Measurements from ENCODE around the gene MICU2.

The MICU2 gene

GRCh38 chr13:21546372-21546771 is 57.6 kb downstream of the MICU2 start:
- no peak for DNase-seq (ENCODE audit: low read depth in 2 of 2)

- no peak for DNase-seq (ENCODE audit: low read depth in 2 of 2)
Measured at GRCh38 chr13:21544515-21544914, 59.5 kb downstream of the MICU2 start.

GRCh38 chr13:21542563-21542962 is 61.4 kb downstream of the MICU2 start:
- no peak for DNase-seq (ENCODE audit: low read depth in 2 of 2)

GRCh38 chr13:21541980-21542379 is 62.0 kb downstream of the MICU2 start:
- DNase-seq (ENCODE audit: low read depth in 2 of 2), result no peak

GRCh38 chr13:21541271-21541670 is 62.7 kb downstream of the MICU2 start:
- no peak for DNase-seq (ENCODE audit: low read depth in 2 of 2)

GRCh38 chr13:21539687-21540086 is 64.3 kb downstream of the MICU2 start:
- no peak for DNase-seq (ENCODE audit: low read depth in 2 of 2)

- DNase-seq (ENCODE audit: low read depth in 2 of 2), result no peak
Measured at GRCh38 chr13:21538753-21539152, 65.2 kb downstream of the MICU2 start.

GRCh38 chr13:21538280-21538679 is 65.7 kb downstream of the MICU2 start:
- no peak for DNase-seq (ENCODE audit: low read depth in 2 of 2)

GRCh38 chr13:21537105-21537504 is 66.9 kb downstream of the MICU2 start:
- DNase-seq (ENCODE audit: low read depth in 2 of 2), result no peak

- no peak for DNase-seq (ENCODE audit: low read depth in 2 of 2)
Measured at GRCh38 chr13:21534760-21535159, 69.2 kb downstream of the MICU2 start.

- no peak for DNase-seq (ENCODE audit: low read depth in 2 of 2)
Measured at GRCh38 chr13:21531455-21531854, 72.5 kb downstream of the MICU2 start.

GRCh38 chr13:21530656-21531055 is 73.3 kb downstream of the MICU2 start:
- no peak for DNase-seq (ENCODE audit: low read depth in 2 of 2)

GRCh38 chr13:21529146-21529893 is 74.7 kb downstream of the MICU2 start:
- no peak for DNase-seq (ENCODE audit: low read depth in 2 of 2)

GRCh38 chr13:21528616-21529015 is 75.4 kb downstream of the MICU2 start:
- no peak for DNase-seq (ENCODE audit: low read depth in 2 of 2)

GRCh38 chr13:21526707-21527540 is 77.0 kb downstream of the MICU2 start:
- no peak for DNase-seq (ENCODE audit: low read depth in 2 of 2)

- DNase-seq (ENCODE audit: low read depth in 2 of 2), result no peak
Measured at GRCh38 chr13:21522847-21523246, 81.1 kb downstream of the MICU2 start.

GRCh38 chr13:21522130-21522529 is 81.8 kb downstream of the MICU2 start:
- no peak for DNase-seq (ENCODE audit: low read depth in 2 of 2)

GRCh38 chr13:21518617-21519144 is 85.3 kb downstream of the MICU2 start:
- DNase-seq (ENCODE audit: low read depth in 2 of 2), result no peak

GRCh38 chr13:21517576-21517975 is 86.4 kb downstream of the MICU2 start:
- DNase-seq (ENCODE audit: low read depth in 2 of 2), result no peak

- no peak for DNase-seq (ENCODE audit: low read depth in 2 of 2)
Measured at GRCh38 chr13:21516805-21517204, 87.2 kb downstream of the MICU2 start.

- DNase-seq (ENCODE audit: low read depth in 2 of 2), result no peak
Measured at GRCh38 chr13:21511849-21512248, 92.1 kb downstream of the MICU2 start.

- no peak for DNase-seq (ENCODE audit: low read depth in 2 of 2)
Measured at GRCh38 chr13:21504379-21504778, 99.6 kb downstream of the MICU2 start.

GRCh38 chr13:21501686-21502085 is 102.3 kb downstream of the MICU2 start:
- DNase-seq (ENCODE audit: low read depth in 2 of 2), result no peak

All from stimulated activated CD8-positive, alpha-beta memory T cell treated with anti-CD3 and anti-CD28 coated beads, Interleukin-7, amount 100 ng/mL, for 1 hour (primary cell).